Adrenal gland (tissue), 5 donors: Measurements from ENCODE around the gene MKNK1.

Experiments used
- CTCF ChIP-seq, 6 experiments: fragments of 450-650 bp in 4 of 6; fragments of 200-600 bp in 2 of 6; sonication (generic) in 1 of 6; IDR thresholded peaks; 1 replicate in 5 of 6; 2 replicates in 1 of 6; pipeline versions ENCODE4 v1.5.1 to v1.8.0; 2016 to 2021; ENCODE audit warnings: antibody characterized with exemption in 6 of 6, mild to moderate bottlenecking in 2 of 6, moderate library complexity in 1 of 6
- POLR2A ChIP-seq, 2 donors: fragments of 450-650 bp; IDR thresholded peaks; one replicate each; pipeline ENCODE4 v1.6.1; 2017; ENCODE audit warnings: antibody characterized with exemption in 2 of 2, mild to moderate bottlenecking in 2 of 2, moderate library complexity in 1 of 2
- donor health status: DM: no; HTN: no; CAD: no.

- TF ChIP-seq CTCF (IDR thresholded peaks at IDR 0.05) (no peak), POLR2A (IDR thresholded peaks at IDR 0.05) (no peak)
These were observed 66.4 kb downstream of the MKNK1 start for GRCh38 chr1:46537651-46538050.
